ENCODE measurements around the gene MLLT3. TPM values are rescaled to one million over a fixed set of nuclear protein-coding genes. Genes with fewer than 3 reads are reported as not detected.

The MLLT3 gene
- total and polyA plus RNA-seq, 2 of the 8 experiments (the other 6 are each of a cell fraction or from before 2014, with no cell fraction given): 5.9 to 9.6 TPM

- CTCF ChIA-PET (ENCODE audit: partially characterized antibody): no interaction called here
- Histone ChIP-seq H3K36me3 (ENCODE audit: control insufficient read depth in 2 of 4, insufficient read depth in 4 of 4, low read length in 3 of 4) (no peaks in the 10 kb centered on the region), H2AK5ac (ENCODE audit: low read depth, low read length) (no peak overlapping the region), H3K79me1 (ENCODE audit: low read depth, low read length) (no peaks in the 10 kb centered on the region), H3K14ac (ENCODE audit: insufficient read length) (no peak overlapping the region), H4K5ac (ENCODE audit: insufficient read length, low read depth, low read length) (no peak overlapping the region), H3K9me3 (ENCODE audit: insufficient read depth in 2 of 2, low read depth in 1 of 2, low read length in 1 of 2) (no peaks in the 10 kb centered on the region), H4K91ac (replicated peaks; ENCODE audit: insufficient read length, low read length) (no peak overlapping the region), H2BK5ac (ENCODE audit: low read depth, low read length) (no peak overlapping the region), H3K79me2 (ENCODE audit: control insufficient read depth in 1 of 2, insufficient read depth in 2 of 2, low read length in 2 of 2) (no peaks in the 10 kb centered on the region), H3K56ac (replicated peaks; ENCODE audit: insufficient read length, low read depth, low read length) (no peak overlapping the region), H3K9ac (replicated peaks in 1 of 4; ENCODE audit: extremely low read depth in 1 of 4, low read depth in 3 of 4, low read length in 3 of 4) (no peak overlapping the region), H3K4me3 (ENCODE audit: extremely low read depth in 1 of 4, insufficient read depth in 2 of 4, low read depth in 3 of 4, low read length in 4 of 4) (no peak overlapping the region), H3K23me2 (ENCODE audit: low read depth, low read length) (no peaks in the 10 kb centered on the region), H4K20me1 (replicated peaks in 1 of 2; ENCODE audit: control insufficient read depth in 1 of 2, insufficient read depth in 2 of 2, low read length in 2 of 2) (no peaks in the 10 kb centered on the region), H2BK15ac (ENCODE audit: low read length) (no peak overlapping the region), H3K23ac (ENCODE audit: insufficient read length) (no peak overlapping the region), H3K18ac (ENCODE audit: extremely low read depth, low read length) (no peak overlapping the region), H3K4ac (replicated peaks; ENCODE audit: insufficient read length, low read depth, low read length) (no peak overlapping the region), H2BK12ac (ENCODE audit: low read depth, low read length) (no peak overlapping the region), H3K27me3 (replicated peaks in 1 of 4; ENCODE audit: control insufficient read depth in 3 of 4, extremely low read depth in 1 of 4, insufficient read depth in 3 of 4, low read length in 3 of 4) (no peaks in the 10 kb centered on the region), H2BK20ac (ENCODE audit: low read length) (no peak overlapping the region), H3K4me1 (replicated peaks in 1 of 4; ENCODE audit: control insufficient read depth in 3 of 4, insufficient read depth in 4 of 4, low read length in 3 of 4) (peaks cover 0 to 12% (median 3%) of the 10 kb centered on the region in 4 experiments; a peak in 4 of 7 replicates), H3K27ac (ENCODE audit: low read depth, low read length) (no peak overlapping the region), H2BK120ac (replicated peaks; ENCODE audit: low read depth, low read length) (no peak overlapping the region), H4K8ac (ENCODE audit: extremely low read depth, insufficient read depth, low read length) (no peak overlapping the region), H3K4me2 (ENCODE audit: insufficient read depth in 1 of 2, low read depth in 2 of 2, low read length in 2 of 2) (no peak overlapping the region), H2AFZ (ENCODE audit: low read length) (no peak overlapping the region)
- FAIRE-seq (no peak), DNase-seq (ENCODE audit: low read depth in 1 of 2, low spot score in 2 of 2) (no peak)
- POLR2A ChIA-PET (ENCODE audit: partially characterized antibody): interaction anchor here (1.4 kb wide), 1 partner anchor 8 kb away, joined by 3 read pairs; no protein-coding TSS in a partner anchor
- WGBS, 2 experiments (ENCODE audit: extremely low coverage in 1 of 2, insufficient coverage in 1 of 2, insufficient read length in 1 of 2, insufficient replicate concordance in 2 of 2, low coverage in 1 of 2, low lambda C conversion rate in 2 of 2, missing lambda C conversion rate in 1 of 2): 92% methylated on average over 5 of the region's 5 CpGs; no CpG with 5 or more reads in 1 of the 2 experiments
- TF ChIP-seq SIN3A (conservative IDR thresholded peaks at IDR 0.05 in 1 of 2, IDR thresholded peaks at IDR 0.05 in 1 of 2; ENCODE audit: low read depth in 1 of 2, low read length in 2 of 2) (no peak), SAP30 (IDR thresholded peaks at IDR 0.05; ENCODE audit: insufficient read depth, insufficient replicate concordance, low read length) (no peak), SP2 (IDR thresholded peaks at IDR 0.05; ENCODE audit: low read length) (no peak), EP300 (IDR thresholded peaks at IDR 0.05; ENCODE audit: borderline replicate concordance in 1 of 2, low read depth in 2 of 2, low read length in 2 of 2) (no peak), CHD1 (IDR thresholded peaks at IDR 0.05; ENCODE audit: low read depth, low read length) (no peak), SIRT6 (IDR thresholded peaks at IDR 0.05; ENCODE audit: low read length) (no peak), GTF2F1 (IDR thresholded peaks at IDR 0.05; ENCODE audit: borderline replicate concordance, low read depth, low read length) (no peak), RAD21 (IDR thresholded peaks at IDR 0.05 in 1 of 2, conservative IDR thresholded peaks at IDR 0.05 in 1 of 2; ENCODE audit: low read depth in 2 of 2, low read length in 2 of 2) (no peak), E2F6 (IDR thresholded peaks at IDR 0.05) (no peak), EZH2 (IDR thresholded peaks at IDR 0.05; ENCODE audit: low read depth, low read length, severe bottlenecking) (no peak), POLR2A (IDR thresholded peaks at IDR 0.05; ENCODE audit: control extremely low read depth in 1 of 2, low read depth in 2 of 2, low read length in 2 of 2) (no peak), RXRA (IDR thresholded peaks at IDR 0.05; ENCODE audit: insufficient read depth, low read depth, low read length) (no peak), CBX5 (IDR thresholded peaks at IDR 0.05; ENCODE audit: low read depth, low read length) (no peak)
These were observed 140.9 kb downstream of the MLLT3 start for GRCh38 chr9:20481437-20481836.

Measured in H1 (cell line).